Measurements from ENCODE around the gene POLR3E. TPM values are rescaled to one million over a fixed set of nuclear protein-coding genes. Genes with fewer than 3 reads are reported as not detected.
A peak's percentile ranks its signal among the peaks of the same experiment; 100 is the strongest.

POLR3E gene
- total RNA-seq, 1 experiment from 2014 or later: 73.5 TPM

- CTCF ChIA-PET: no interaction called here
- H3K27me3 Mint-ChIP-seq (ENCODE audit: low read depth): no peaks in the 10 kb centered on the region
Measured at GRCh38 chr16:22274916-22275315, 22.3 kb upstream of the POLR3E start.

GRCh38 chr16:22278441-22279230 is 18.6 kb upstream of the POLR3E start:
- peaks cover 7% of the 10 kb centered on the region for H3K9me3 Mint-ChIP-seq
- ATAC-seq (peak; percentile 95), DNase-seq (ENCODE audit: low spot score) (peak; percentile 47)
- H3K36me3 Mint-ChIP-seq: peaks cover 34% of the 10 kb centered on the region
- TF ChIP-seq AFF4 (CRISPR knock-in tag; IDR thresholded peaks at IDR 0.05; ENCODE audit: borderline replicate concordance) (no peak), ZMAT4 (CRISPR knock-in tag; IDR thresholded peaks at IDR 0.05) (no peak), SMAD4 (CRISPR knock-in tag; IDR thresholded peaks at IDR 0.05) (no peak), EMX1 (CRISPR knock-in tag; IDR thresholded peaks at IDR 0.05) (no peak)
- TF ChIP-seq, protein P1, sequence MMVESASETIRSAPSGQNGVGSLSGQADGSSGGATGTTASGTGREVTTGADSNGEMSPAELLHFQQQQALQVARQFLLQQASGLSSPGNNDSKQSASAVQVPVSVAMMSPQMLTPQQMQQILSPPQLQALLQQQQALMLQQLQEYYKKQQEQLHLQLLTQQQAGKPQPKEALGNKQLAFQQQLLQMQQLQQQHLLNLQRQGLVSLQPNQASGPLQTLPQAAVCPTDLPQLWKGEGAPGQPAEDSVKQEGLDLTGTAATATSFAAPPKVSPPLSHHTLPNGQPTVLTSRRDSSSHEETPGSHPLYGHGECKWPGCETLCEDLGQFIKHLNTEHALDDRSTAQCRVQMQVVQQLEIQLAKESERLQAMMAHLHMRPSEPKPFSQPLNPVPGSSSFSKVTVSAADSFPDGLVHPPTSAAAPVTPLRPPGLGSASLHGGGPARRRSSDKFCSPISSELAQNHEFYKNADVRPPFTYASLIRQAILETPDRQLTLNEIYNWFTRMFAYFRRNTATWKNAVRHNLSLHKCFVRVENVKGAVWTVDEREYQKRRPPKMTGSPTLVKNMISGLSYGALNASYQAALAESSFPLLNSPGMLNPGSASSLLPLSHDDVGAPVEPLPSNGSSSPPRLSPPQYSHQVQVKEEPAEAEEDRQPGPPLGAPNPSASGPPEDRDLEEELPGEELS (CRISPR knock-in tag; IDR thresholded peaks at IDR 0.05): no peak
- peaks cover 7% of the 10 kb centered on the region for H3K4me1 Mint-ChIP-seq
- POLR2A ChIA-PET: interaction anchor here (1.0 kb wide), 1 partner anchor 72 kb away, joined by 5 read pairs; the partner anchor contains the start of gene EEF2K
- peak overlapping the region; percentile 91 for H3K27ac Mint-ChIP-seq
- CTCF ChIA-PET: interaction anchor here (0.6 to 1.0 kb wide), 6 partner anchors 9 to 201 kb away, joined by 3 to 7 read pairs (median 4); partner anchors contain the start of gene EEF2K
- H3K27me3 Mint-ChIP-seq (ENCODE audit: low read depth): no peaks in the 10 kb centered on the region
- no peak overlapping the region for H3K4me3 Mint-ChIP-seq

More at GRCh38 chr16:22274916-22275315, 22.3 kb upstream of the POLR3E start:
- POLR2A ChIA-PET: no interaction called here
- DNase-seq (ENCODE audit: low spot score) (no peak), ATAC-seq (no peak)
- peaks cover 7% of the 10 kb centered on the region for H3K4me1 Mint-ChIP-seq
- no peaks in the 10 kb centered on the region for H3K9me3 Mint-ChIP-seq
- H3K27ac Mint-ChIP-seq: no peak overlapping the region
- no peak overlapping the region for H3K4me3 Mint-ChIP-seq
- no peak for TF ChIP-seq RELA (CRISPR knock-in tag; IDR thresholded peaks at IDR 0.05; ENCODE audit: borderline replicate concordance)
- no peak for TF ChIP-seq ZNF281 (CRISPR knock-in tag; IDR thresholded peaks at IDR 0.05)
- no peak for TF ChIP-seq ZNF532 (CRISPR knock-in tag; IDR thresholded peaks at IDR 0.05; ENCODE audit: borderline replicate concordance)
- no peak for TF ChIP-seq JAZF1 (CRISPR knock-in tag; IDR thresholded peaks at IDR 0.05)
- TF ChIP-seq USF1 (CRISPR knock-in tag; IDR thresholded peaks at IDR 0.05): no peak
- peaks cover 24% of the 10 kb centered on the region; the same call in 1 of the 2 replicates for H3K36me3 Mint-ChIP-seq

Data from WTC11 (cell line).